GM21423 (cell line): ENCODE results near the gene RSPRY1.
"Not testable (repeated sequence)": the region's sequence is repeated elsewhere in the genome, so short reads cannot be mapped to it uniquely, and the experiment has no call there.

Source experiments
- ATAC-seq: cut with Tn5 transposase; IDR thresholded peaks from one replicate; pipeline ENCODE4 v1.9.1; 2021; ENCODE audit warnings: mild to moderate bottlenecking, moderate library complexity; ENCODE audit not compliant: unreplicated experiment

RSPRY1 gene

GRCh38 chr16:57252148-57252721 lies 66.1 kb downstream of the RSPRY1 start:
- no peak for ATAC-seq

DNA sequence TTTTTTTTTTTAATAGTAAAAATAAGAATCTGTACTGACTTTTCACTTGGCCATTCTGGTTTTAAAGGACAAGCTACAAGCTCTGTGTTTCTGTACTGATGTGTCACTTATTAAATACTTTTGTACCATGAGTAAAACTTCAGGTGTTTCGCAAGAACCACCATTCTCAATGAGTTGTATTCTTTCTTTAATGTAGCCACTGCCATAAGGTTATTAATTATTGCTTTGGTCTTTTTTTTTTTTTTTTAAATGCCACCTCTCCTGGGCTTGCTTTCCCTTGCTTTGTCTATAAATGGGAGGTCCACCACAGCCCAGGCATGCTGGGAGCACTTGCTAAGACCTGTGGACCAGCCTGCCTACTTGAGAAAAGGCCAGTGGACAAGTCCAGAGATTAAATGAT lies 67.3 kb downstream of the RSPRY1 start:
- ATAC-seq: no peak

GRCh38 chr16:57255686-57256415 lies 69.7 kb downstream of the RSPRY1 start:
- no peak for ATAC-seq

DNA sequence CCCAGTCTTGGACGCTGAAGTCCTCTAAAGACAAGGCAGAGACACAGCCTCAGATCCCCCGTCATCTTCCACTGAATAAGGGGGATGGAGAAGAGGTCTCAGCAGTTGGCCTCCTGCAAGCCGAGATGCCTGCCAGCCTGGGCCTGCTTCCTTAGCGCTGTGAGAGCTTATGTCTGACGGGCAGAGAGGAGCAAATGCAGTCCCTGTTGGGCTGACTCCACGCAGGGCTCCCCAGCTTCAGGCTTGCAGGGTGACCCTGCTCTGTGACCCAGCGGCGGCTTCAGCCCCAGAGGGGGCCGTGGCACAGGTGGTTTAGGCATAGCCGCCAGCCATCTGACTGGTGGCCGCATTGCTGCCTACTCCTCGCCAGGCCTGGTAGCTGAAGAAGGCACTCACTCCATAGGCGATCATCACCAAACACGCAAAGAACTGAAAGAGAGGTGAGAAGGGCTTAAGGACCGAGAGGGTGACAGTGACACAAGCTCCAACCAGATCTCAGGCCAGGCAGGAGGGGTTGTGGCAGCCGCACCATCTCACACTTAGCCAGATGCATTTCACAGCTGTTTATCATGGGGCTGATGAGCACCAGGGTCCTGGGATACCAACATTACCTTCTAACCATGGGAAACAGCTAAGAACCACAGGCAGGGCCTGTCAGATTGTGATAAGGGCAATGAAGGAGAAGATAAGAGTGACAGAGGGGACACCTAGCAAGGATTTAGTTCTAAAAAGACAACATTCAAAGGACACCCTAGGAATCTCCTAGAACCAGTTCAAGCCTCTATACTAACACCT lies 70.7 kb downstream of the RSPRY1 start:
- ATAC-seq: no peak

GRCh38 chr16:57257455-57258070 lies 71.4 kb downstream of the RSPRY1 start:
- ATAC-seq: no peak

- ATAC-seq: no peak
These were observed 72.2 kb downstream of the RSPRY1 start for GRCh38 chr16:57258226-57258909.

- no peak for ATAC-seq
These were observed 72.9 kb downstream of the RSPRY1 start for GRCh38 chr16:57258910-57259475.

- no peak for ATAC-seq
These were observed 74.3 kb downstream of the RSPRY1 start for GRCh38 chr16:57260294-57260929.

DNA sequence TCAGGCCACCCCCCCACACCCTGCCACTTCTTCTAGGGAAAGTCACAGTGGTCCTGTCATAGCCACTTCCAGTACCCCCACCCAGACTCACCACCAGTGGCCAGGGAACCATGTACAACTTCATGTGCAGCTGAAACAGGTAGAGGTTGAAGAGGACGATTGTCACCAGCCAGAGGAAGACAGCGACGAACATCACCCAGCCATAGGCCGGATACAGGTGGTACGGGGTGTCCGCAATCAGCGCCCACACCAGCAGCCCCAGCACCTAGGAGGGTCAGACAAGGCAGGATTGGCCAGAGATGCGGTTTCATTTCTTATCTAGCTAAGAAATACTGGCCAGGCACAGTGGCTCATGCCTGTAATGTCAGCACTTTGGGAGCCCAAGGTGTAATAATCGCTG lies 75.7 kb downstream of the RSPRY1 start:
- ATAC-seq: no peak

GRCh38 chr16:57262841-57263540 lies 76.9 kb downstream of the RSPRY1 start:
- ATAC-seq: no peak

- ATAC-seq: no peak
These were observed 77.6 kb downstream of the RSPRY1 start for GRCh38 chr16:57263541-57264351.

GRCh38 chr16:57264381-57264780 lies 78.3 kb downstream of the RSPRY1 start:
- no peak for ATAC-seq

GRCh38 chr16:57264950-57265371 lies 78.8 kb downstream of the RSPRY1 start:
- no peak for ATAC-seq

- ATAC-seq: no peak
These were observed 79.9 kb downstream of the RSPRY1 start for GRCh38 chr16:57265850-57266530.

- ATAC-seq: no peak
These were observed 80.6 kb downstream of the RSPRY1 start for GRCh38 chr16:57266531-57267260.

GRCh38 chr16:57267343-57267742 lies 81.2 kb downstream of the RSPRY1 start:
- not testable (repeated sequence) for ATAC-seq
